Breast epithelium (tissue), 4 donors: ENCODE results near the gene DIP2B. TPM values are rescaled to one million over a fixed set of nuclear protein-coding genes. Genes with fewer than 3 reads are reported as not detected.
"Not testable (repeated sequence)": the region's sequence is repeated elsewhere in the genome, so short reads cannot be mapped to it uniquely, and the experiment has no call there.

Experiments used
- DNase-seq, 2 donors: peaks; one replicate each; pipeline ENCODE4 v3.0.0-alpha.2; 2019; ENCODE audit warnings: low spot score in 2 of 2
- H3K27ac ChIP-seq, 2 donors: fragments of 200-600 bp; sonication (generic) in 1 of 2; one replicate each; pipeline ENCODE4 v1.5.1; 2016 to 2019; ENCODE audit warnings: mild to moderate bottlenecking in 1 of 2
- H3K27me3 ChIP-seq, 2 donors: fragments of 200-600 bp; sonication (generic) in 1 of 2; one replicate each; pipeline versions ENCODE4 v1.5.1 to v1.6.0; 2017 to 2019; ENCODE audit warnings: control low read depth in 1 of 2, mild to moderate bottlenecking in 1 of 2
- H3K36me3 ChIP-seq: fragments of 200-600 bp; one replicate; pipeline ENCODE4 v1.5.1; 2019
- H3K4me1 ChIP-seq, 2 donors: fragments of 200-600 bp; sonication (generic); one replicate each; pipeline ENCODE4 v1.5.1; 2016 to 2019; ENCODE audit warnings: control low read depth in 1 of 2
- H3K4me3 ChIP-seq, 3 donors: fragments of 200-600 bp; sonication (generic); 1 replicate in 2 of 3; 2 replicates in 1 of 3; pipeline ENCODE4 v1.5.1; 2016 to 2019; ENCODE audit warnings: mild to moderate bottlenecking in 3 of 3, moderate library complexity in 2 of 3
- H3K9me3 ChIP-seq, 2 donors: fragments of 200-600 bp; sonication (generic) in 1 of 2; one replicate each; pipeline ENCODE4 v1.5.1; 2016 to 2019; ENCODE audit warnings: control low read depth in 1 of 2
- CTCF ChIP-seq, 3 donors: fragments of 450-650 bp; IDR thresholded peaks; one replicate each; pipeline ENCODE4 v1.5.1; 2016 to 2017; ENCODE audit warnings: antibody characterized with exemption in 3 of 3, mild to moderate bottlenecking in 3 of 3, moderate library complexity in 3 of 3
- POLR2A ChIP-seq: fragments of 450-650 bp; IDR thresholded peaks from one replicate; pipeline ENCODE4 v1.6.1; 2016; ENCODE audit warnings: antibody characterized with exemption, mild to moderate bottlenecking, moderate library complexity
- POLR2AphosphoS5 ChIP-seq, 3 donors: sonication (generic); formaldehyde crosslinking; IDR thresholded peaks; one replicate each; pipeline ENCODE4 v1.6.1; 2017; ENCODE audit warnings: antibody characterized with exemption in 3 of 3
- intact Hi-C: fragments of 100-400 bp; cut with DNase I; formaldehyde crosslinking; loops from one replicate; pipeline ENCODE4 v1.15.1; 2023; ENCODE audit warnings: low total_unique reads
- total RNA-seq, 3 donors: library from RNA; depleted of rRNA; stranded (reverse); fragments of >200 nt; gene quantifications; one replicate each; pipeline ENCODE4 v1.1.0, GENCODE V29; 2016

DIP2B gene
- total RNA-seq, 3 donors from 2014 or later = 26.6 to 44.8 (median 33.4) TPM

GRCh38 chr12:50672158-50672557 lies 167.4 kb downstream of the DIP2B start:
- Histone ChIP-seq H3K4me1 (no peaks in the 10 kb centered on the region), H3K9me3 (no peaks in the 10 kb centered on the region), H3K4me3 (no peak overlapping the region), H3K27me3 (no peaks in the 10 kb centered on the region), H3K27ac (no peak overlapping the region), H3K36me3 (no peaks in the 10 kb centered on the region)
- TF ChIP-seq POLR2AphosphoS5 (IDR thresholded peaks at IDR 0.05) (no peak), CTCF (IDR thresholded peaks at IDR 0.05) (no peak), POLR2A (no peak)
- intact Hi-C loops = no loop called here
- no peak for DNase-seq

GRCh38 chr12:50676756-50677155 lies 172.0 kb downstream of the DIP2B start:
- Histone ChIP-seq H3K27ac (no peak overlapping the region), H3K27me3 (no peaks in the 10 kb centered on the region), H3K4me3 (no peak overlapping the region), H3K4me1 (no peaks in the 10 kb centered on the region), H3K9me3 (no peaks in the 10 kb centered on the region), H3K36me3 (no peaks in the 10 kb centered on the region)
- TF ChIP-seq CTCF (IDR thresholded peaks at IDR 0.05) = no peak
- no peak for TF ChIP-seq POLR2A
- TF ChIP-seq POLR2AphosphoS5 (IDR thresholded peaks at IDR 0.05) = no peak
- intact Hi-C loops = no loop called here
- no peak for DNase-seq

GRCh38 chr12:50677858-50678257 lies 173.1 kb downstream of the DIP2B start:
- H3K27ac ChIP-seq = no peak overlapping the region
- no peak for DNase-seq
- TF ChIP-seq POLR2AphosphoS5 (IDR thresholded peaks at IDR 0.05) (no peak), POLR2A (peak; percentile 17)
- intact Hi-C loops = no loop called here
- H3K4me3 ChIP-seq = no peak overlapping the region
- H3K9me3 ChIP-seq = no peaks in the 10 kb centered on the region
- no peaks in the 10 kb centered on the region for H3K36me3 ChIP-seq
- no peaks in the 10 kb centered on the region for H3K4me1 ChIP-seq
- no peaks in the 10 kb centered on the region for H3K27me3 ChIP-seq

- Histone ChIP-seq H3K36me3 (no peaks in the 10 kb centered on the region), H3K27ac (no peak overlapping the region), H3K9me3 (no peaks in the 10 kb centered on the region), H3K4me3 (no peak overlapping the region), H3K27me3 (no peaks in the 10 kb centered on the region), H3K4me1 (no peaks in the 10 kb centered on the region)
- no peak for DNase-seq
- TF ChIP-seq CTCF (IDR thresholded peaks at IDR 0.05) = no peak
- no peak for TF ChIP-seq POLR2A
- no peak for TF ChIP-seq POLR2AphosphoS5 (IDR thresholded peaks at IDR 0.05)
- intact Hi-C loops = no loop called here
Observed at GRCh38 chr12:50678650-50679365, 174.0 kb downstream of the DIP2B start.

GRCh38 chr12:50679612-50680011 lies 174.8 kb downstream of the DIP2B start:
- H3K36me3 ChIP-seq = no peaks in the 10 kb centered on the region
- no peak overlapping the region for H3K27ac ChIP-seq
- TF ChIP-seq POLR2A = no peak
- no peak for TF ChIP-seq POLR2AphosphoS5 (IDR thresholded peaks at IDR 0.05)
- TF ChIP-seq CTCF (IDR thresholded peaks at IDR 0.05) = no peak
- no peaks in the 10 kb centered on the region for H3K4me1 ChIP-seq
- DNase-seq = no peak
- intact Hi-C loops = no loop called here
- H3K4me3 ChIP-seq = no peak overlapping the region
- H3K27me3 ChIP-seq = no peaks in the 10 kb centered on the region
- no peaks in the 10 kb centered on the region for H3K9me3 ChIP-seq

GRCh38 chr12:50681064-50681463 lies 176.3 kb downstream of the DIP2B start:
- intact Hi-C loops, H3K27me3 ChIP-seq, H3K4me1 ChIP-seq, H3K27ac ChIP-seq, DNase-seq, H3K36me3 ChIP-seq, H3K9me3 ChIP-seq, H3K4me3 ChIP-seq: not testable (repeated sequence)
